ENCODE results near the gene CCDC142. TPM values are rescaled to one million over a fixed set of nuclear protein-coding genes. Genes with fewer than 3 reads are reported as not detected.

CCDC142 gene
- total and polyA plus RNA-seq, 9 of the 15 experiments (the other 6 are each of a cell fraction or from before 2014, with no cell fraction given), result 0.55 to 11.7 (median 7.2) TPM

GRCh38 chr2:74507145-74507925 is 24.5 kb upstream of the CCDC142 start, which contains the start of gene PCGF1 (continued):
- TF ChIP-seq FOXK2 (conservative IDR thresholded peaks at IDR 0.05 in 1 of 2, IDR thresholded peaks at IDR 0.05 in 1 of 2; ENCODE audit: low read depth in 2 of 2), result peak; percentile 22 to 57; a peak in 2 of 4 replicates
- TF ChIP-seq BCLAF1 (IDR thresholded peaks at IDR 0.05; ENCODE audit: borderline replicate concordance in 1 of 2, control insufficient read depth in 1 of 2, low read depth in 2 of 2, low read length in 1 of 2), result no peak
- peak; percentile 81 for TF ChIP-seq RBFOX2 (IDR thresholded peaks at IDR 0.05; ENCODE audit: low read depth, low read length)
- TF ChIP-seq PTBP1 (IDR thresholded peaks at IDR 0.05; ENCODE audit: low read depth, low read length), result no peak
- TF ChIP-seq ZNF655 (CRISPR knock-in tag; IDR thresholded peaks at IDR 0.05), result no peak
- no peak for TF ChIP-seq IRF1 (CRISPR knock-in tag; IDR thresholded peaks at IDR 0.05; ENCODE audit: borderline replicate concordance)
- no peak for TF ChIP-seq DNMT1 (IDR thresholded peaks at IDR 0.05)
- no peak for TF ChIP-seq CHD4 (IDR thresholded peaks at IDR 0.05; ENCODE audit: insufficient read depth, insufficient replicate concordance, low read depth, low read length, poor library complexity, severe bottlenecking)
- TF ChIP-seq CREB5 (CRISPR knock-in tag; IDR thresholded peaks at IDR 0.05), result no peak
- TF ChIP-seq ZBTB7A (IDR thresholded peaks at IDR 0.05; ENCODE audit: borderline replicate concordance, control insufficient read depth, low read depth, low read length), result peak; percentile 92
- no peak for TF ChIP-seq HNRNPUL1 (IDR thresholded peaks at IDR 0.05; ENCODE audit: low read length)
- TF ChIP-seq HNRNPL (IDR thresholded peaks at IDR 0.05; ENCODE audit: low read depth, low read length), result no peak
- no peak for TF ChIP-seq ZZZ3 (IDR thresholded peaks at IDR 0.05)
- no peak for TF ChIP-seq TFAM (CRISPR knock-in tag; conservative IDR thresholded peaks at IDR 0.05)

All from K562 (cell line).